GM18505 (cell line): ENCODE results near the gene GREB1L.

Experiments used
- ATAC-seq: cut with Tn5 transposase; IDR thresholded peaks from one replicate; pipeline ENCODE4 v1.9.1; 2021; ENCODE audit not compliant: unreplicated experiment
- POLR2A ChIP-seq: IDR thresholded peaks from 4 replicates; pipeline ENCODE4 v1.6.1; 2011; ENCODE audit warnings: borderline replicate concordance; ENCODE audit not compliant: insufficient read depth, insufficient read length; ENCODE audit errors: extremely low read depth

GREB1L gene

DNA sequence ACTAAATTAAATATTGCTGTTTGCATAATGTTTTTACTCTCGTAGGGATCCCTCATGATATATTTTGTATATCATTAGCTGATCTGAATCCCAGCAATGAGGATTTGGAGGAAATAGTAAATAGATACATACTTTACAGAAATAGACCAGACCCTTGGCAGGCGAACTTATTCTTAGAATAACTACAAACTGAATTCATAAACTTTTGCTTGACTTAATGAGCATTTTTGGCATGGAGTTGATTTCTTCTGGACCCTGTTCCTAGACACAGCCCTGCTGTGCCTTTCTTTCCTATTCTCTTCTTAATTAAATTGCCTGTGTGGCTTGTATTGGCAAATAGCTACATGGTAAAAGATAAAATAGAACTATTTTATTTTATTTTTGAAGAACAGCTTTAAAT lies 145.9 kb downstream of the GREB1L start:
- ATAC-seq: no peak
- TF ChIP-seq POLR2A: no peak

DNA sequence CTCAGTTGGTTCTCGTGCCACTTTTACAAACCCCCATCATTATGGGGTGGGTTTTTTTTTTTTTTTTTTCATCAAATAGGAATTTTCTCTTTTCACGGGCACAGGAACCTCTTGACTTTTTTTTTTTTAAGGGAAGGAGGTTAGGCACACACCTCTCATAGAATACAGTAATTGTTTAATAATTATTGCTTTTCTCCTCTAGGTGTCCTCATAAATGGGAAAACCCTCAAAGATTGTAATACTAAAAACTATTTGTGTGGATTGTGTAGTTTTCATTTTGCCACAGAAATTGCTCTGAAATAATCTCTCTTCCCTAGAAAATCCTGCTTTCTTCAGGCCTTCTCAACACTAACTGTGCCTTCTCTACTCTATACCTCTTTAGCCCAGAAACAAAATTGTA lies 147.3 kb downstream of the GREB1L start:
- TF ChIP-seq POLR2A: no peak
- ATAC-seq: no peak

GRCh38 chr18:21389903-21390302 lies 147.9 kb downstream of the GREB1L start:
- ATAC-seq: no peak
- TF ChIP-seq POLR2A: no peak

GRCh38 chr18:21391074-21391673 lies 149.1 kb downstream of the GREB1L start:
- ATAC-seq: no peak
- TF ChIP-seq POLR2A: no peak

- no peak for ATAC-seq
- TF ChIP-seq POLR2A: no peak
Observed at GRCh38 chr18:21393986-21394385, 152.0 kb downstream of the GREB1L start.

- no peak for ATAC-seq
- TF ChIP-seq POLR2A: no peak
Observed at GRCh38 chr18:21398121-21398520, 156.1 kb downstream of the GREB1L start.

- no peak for TF ChIP-seq POLR2A
Observed at GRCh38 chr18:21402272-21402671, 160.2 kb downstream of the GREB1L start.

GRCh38 chr18:21404426-21404825 lies 162.4 kb downstream of the GREB1L start:
- TF ChIP-seq POLR2A: no peak
- ATAC-seq: no peak

More at GRCh38 chr18:21402272-21402671, 160.2 kb downstream of the GREB1L start:
- no peak for ATAC-seq

GRCh38 chr18:21406116-21406515 lies 164.1 kb downstream of the GREB1L start:
- ATAC-seq: no peak
- TF ChIP-seq POLR2A: no peak

DNA sequence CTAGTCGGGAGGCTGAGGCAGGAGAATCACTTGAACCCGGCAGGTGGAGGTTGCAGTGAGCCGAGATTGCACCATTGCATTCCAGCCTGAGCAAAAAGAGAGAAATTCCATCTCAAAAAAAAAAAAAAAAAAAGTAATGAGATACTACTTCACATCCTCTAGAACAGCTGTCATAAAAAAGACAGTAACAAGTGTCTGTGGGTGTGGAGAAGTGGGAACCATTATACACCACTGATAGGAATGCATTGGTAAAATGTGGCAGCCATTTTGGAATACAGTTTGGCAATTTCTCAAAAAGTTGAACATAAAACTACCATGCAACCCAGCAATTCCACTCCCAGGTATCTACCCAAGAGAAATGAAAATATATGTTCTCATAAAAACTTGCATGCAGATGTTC lies 166.6 kb downstream of the GREB1L start:
- no peak for TF ChIP-seq POLR2A
- no peak for ATAC-seq

DNA sequence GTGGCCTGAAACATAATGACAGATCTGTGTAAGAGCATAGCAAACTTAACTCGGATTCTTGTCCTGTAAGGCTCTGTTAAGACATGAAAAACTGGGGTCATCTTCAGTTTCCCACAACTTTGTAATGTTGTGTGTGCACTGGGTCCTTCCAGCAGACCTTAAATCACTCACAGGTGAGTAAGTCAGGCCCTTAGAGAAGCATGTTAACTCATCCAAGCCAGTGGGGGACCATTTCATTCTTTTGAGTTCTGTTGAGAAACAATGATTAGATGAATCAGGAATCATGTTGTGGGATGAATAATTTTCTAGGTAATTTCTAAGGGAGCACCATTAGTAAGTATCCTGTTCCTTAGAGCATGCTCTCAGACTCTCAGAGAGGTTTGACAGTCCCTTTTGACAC lies 191.4 kb downstream of the GREB1L start:
- no peak for TF ChIP-seq POLR2A
- no peak for ATAC-seq

DNA sequence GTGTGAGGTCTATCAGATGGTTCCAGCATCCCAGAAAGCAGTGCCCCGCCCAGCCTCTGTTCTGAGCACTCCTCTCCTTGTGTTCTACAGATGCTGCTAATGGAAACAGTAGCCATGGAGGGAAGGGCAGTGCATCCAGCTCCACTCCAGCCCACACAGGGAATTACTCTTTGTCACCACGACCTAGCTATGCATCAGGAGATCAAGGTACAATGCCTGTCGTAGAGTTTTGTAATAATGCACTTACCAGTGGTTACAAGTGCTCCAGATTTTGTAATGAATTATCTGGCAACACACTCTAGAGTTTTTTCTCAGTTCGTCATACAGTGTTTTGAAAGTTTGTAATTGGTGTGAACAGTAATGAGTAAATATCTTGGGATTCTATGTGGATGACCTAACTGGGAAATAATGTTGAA lies 197.4 kb downstream of the GREB1L start:
- no peak for ATAC-seq
- TF ChIP-seq POLR2A: no peak

DNA sequence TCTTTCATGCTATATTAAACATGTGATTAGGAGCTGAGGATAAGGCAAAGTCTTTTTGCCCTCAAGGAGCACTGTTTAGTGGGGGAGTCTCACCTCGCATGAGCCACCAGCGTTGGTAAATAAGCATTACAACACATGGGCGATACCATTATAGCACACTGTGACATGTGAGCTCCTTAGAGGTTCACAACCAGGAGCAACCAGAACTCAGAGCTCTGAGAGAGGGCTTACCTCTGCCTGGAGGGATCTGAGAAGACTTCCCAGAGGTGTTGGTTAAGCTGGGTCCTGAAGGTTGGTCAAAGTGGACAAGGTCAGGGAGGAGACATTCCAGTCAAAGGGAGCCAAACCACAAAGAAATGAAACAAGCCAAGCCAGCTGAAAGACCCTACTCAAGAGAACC lies 199.6 kb downstream of the GREB1L start:
- ATAC-seq: no peak
- TF ChIP-seq POLR2A: no peak

GRCh38 chr18:21443776-21444464 lies 201.9 kb downstream of the GREB1L start:
- no peak for ATAC-seq
- TF ChIP-seq POLR2A: no peak
